ENCODE measurements around the gene SLC25A18. TPM values are rescaled to one million over a fixed set of nuclear protein-coding genes. Genes with fewer than 3 reads are reported as not detected.

The SLC25A18 gene
- total RNA-seq, 1 experiment from 2014 or later = 2.1 TPM

DNA sequence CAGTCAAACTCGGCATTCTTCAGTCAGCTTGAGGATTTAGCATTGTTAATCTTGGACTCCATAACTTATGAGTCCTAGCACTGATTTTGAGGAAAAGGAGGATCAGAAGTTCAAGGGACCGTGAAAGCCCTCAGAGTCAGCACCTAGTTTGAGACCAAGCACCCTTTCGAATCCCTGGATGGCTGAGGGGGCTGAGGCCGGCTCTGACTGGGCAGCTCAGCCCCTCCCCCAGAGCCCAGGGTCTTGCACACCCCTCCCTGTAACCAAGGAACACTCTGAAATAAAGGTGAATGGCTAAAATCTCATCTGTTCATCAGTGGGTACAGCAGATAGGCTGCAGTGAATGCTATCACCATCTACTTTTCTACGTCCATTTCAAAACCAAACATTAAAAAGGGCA is 27.3 kb downstream of the SLC25A18 start (continued):
- TF ChIP-seq CREM (CRISPR knock-in tag; IDR thresholded peaks at IDR 0.05) (no peak), TCF7 (CRISPR knock-in tag; IDR thresholded peaks at IDR 0.05; ENCODE audit: low read depth) (no peak), NFATC4 (CRISPR knock-in tag; IDR thresholded peaks at IDR 0.05) (no peak)

GRCh38 chr22:17592201-17592600 is 28.9 kb downstream of the SLC25A18 start:
- no peaks in the 10 kb centered on the region for H3K4me1 Mint-ChIP-seq
- H3K36me3 Mint-ChIP-seq = peaks cover 53% of the 10 kb centered on the region
- TF ChIP-seq ATF2 (CRISPR knock-in tag; IDR thresholded peaks at IDR 0.05; ENCODE audit: borderline replicate concordance, low read depth) (no peak), GABPB1 (CRISPR knock-in tag; IDR thresholded peaks at IDR 0.05) (no peak), PREB (CRISPR knock-in tag; IDR thresholded peaks at IDR 0.05; ENCODE audit: borderline replicate concordance) (no peak), SMAD4 (CRISPR knock-in tag; IDR thresholded peaks at IDR 0.05) (no peak), E2F1 (CRISPR knock-in tag; IDR thresholded peaks at IDR 0.05) (no peak), JAZF1 (CRISPR knock-in tag; IDR thresholded peaks at IDR 0.05) (no peak), ZNF317 (CRISPR knock-in tag; IDR thresholded peaks at IDR 0.05; ENCODE audit: borderline replicate concordance, low read depth) (no peak), AR (CRISPR knock-in tag; IDR thresholded peaks at IDR 0.05) (no peak), TCF7 (CRISPR knock-in tag; IDR thresholded peaks at IDR 0.05; ENCODE audit: low read depth) (no peak), GRHL2 (CRISPR knock-in tag; IDR thresholded peaks at IDR 0.05; ENCODE audit: insufficient replicate concordance, severe bottlenecking) (no peak), RORB (CRISPR knock-in tag; IDR thresholded peaks at IDR 0.05) (no peak), KAT7 (CRISPR knock-in tag; IDR thresholded peaks at IDR 0.05; ENCODE audit: borderline replicate concordance) (no peak), FOXK1 (CRISPR knock-in tag; IDR thresholded peaks at IDR 0.05) (no peak), FOXP1 (CRISPR knock-in tag; IDR thresholded peaks at IDR 0.05; ENCODE audit: borderline replicate concordance) (no peak), ESRRA (CRISPR knock-in tag; IDR thresholded peaks at IDR 0.05; ENCODE audit: borderline replicate concordance) (no peak)
- TF ChIP-seq, protein P1, sequence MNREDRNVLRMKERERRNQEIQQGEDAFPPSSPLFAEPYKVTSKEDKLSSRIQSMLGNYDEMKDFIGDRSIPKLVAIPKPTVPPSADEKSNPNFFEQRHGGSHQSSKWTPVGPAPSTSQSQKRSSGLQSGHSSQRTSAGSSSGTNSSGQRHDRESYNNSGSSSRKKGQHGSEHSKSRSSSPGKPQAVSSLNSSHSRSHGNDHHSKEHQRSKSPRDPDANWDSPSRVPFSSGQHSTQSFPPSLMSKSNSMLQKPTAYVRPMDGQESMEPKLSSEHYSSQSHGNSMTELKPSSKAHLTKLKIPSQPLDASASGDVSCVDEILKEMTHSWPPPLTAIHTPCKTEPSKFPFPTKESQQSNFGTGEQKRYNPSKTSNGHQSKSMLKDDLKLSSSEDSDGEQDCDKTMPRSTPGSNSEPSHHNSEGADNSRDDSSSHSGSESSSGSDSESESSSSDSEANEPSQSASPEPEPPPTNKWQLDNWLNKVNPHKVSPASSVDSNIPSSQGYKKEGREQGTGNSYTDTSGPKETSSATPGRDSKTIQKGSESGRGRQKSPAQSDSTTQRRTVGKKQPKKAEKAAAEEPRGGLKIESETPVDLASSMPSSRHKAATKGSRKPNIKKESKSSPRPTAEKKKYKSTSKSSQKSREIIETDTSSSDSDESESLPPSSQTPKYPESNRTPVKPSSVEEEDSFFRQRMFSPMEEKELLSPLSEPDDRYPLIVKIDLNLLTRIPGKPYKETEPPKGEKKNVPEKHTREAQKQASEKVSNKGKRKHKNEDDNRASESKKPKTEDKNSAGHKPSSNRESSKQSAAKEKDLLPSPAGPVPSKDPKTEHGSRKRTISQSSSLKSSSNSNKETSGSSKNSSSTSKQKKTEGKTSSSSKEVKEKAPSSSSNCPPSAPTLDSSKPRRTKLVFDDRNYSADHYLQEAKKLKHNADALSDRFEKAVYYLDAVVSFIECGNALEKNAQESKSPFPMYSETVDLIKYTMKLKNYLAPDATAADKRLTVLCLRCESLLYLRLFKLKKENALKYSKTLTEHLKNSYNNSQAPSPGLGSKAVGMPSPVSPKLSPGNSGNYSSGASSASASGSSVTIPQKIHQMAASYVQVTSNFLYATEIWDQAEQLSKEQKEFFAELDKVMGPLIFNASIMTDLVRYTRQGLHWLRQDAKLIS (CRISPR knock-in tag; IDR thresholded peaks at IDR 0.05; ENCODE audit: borderline replicate concordance) = no peak
- TF ChIP-seq, protein P2, sequence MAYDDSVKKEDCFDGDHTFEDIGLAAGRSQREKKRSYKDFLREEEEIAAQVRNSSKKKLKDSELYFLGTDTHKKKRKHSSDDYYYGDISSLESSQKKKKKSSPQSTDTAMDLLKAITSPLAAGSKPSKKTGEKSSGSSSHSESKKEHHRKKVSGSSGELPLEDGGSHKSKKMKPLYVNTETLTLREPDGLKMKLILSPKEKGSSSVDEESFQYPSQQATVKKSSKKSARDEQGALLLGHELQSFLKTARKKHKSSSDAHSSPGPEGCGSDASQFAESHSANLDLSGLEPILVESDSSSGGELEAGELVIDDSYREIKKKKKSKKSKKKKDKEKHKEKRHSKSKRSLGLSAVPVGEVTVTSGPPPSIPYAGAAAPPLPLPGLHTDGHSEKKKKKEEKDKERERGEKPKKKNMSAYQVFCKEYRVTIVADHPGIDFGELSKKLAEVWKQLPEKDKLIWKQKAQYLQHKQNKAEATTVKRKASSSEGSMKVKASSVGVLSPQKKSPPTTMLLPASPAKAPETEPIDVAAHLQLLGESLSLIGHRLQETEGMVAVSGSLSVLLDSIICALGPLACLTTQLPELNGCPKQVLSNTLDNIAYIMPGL (CRISPR knock-in tag; IDR thresholded peaks at IDR 0.05) = no peak
- TF ChIP-seq, protein P3, sequence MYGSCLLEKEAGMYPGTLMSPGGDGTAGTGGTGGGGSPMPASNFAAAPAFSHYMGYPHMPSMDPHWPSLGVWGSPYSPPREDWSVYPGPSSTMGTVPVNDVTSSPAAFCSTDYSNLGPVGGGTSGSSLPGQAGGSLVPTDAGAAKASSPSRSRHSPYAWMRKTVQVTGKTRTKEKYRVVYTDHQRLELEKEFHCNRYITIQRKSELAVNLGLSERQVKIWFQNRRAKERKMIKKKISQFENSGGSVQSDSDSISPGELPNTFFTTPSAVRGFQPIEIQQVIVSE (CRISPR knock-in tag; IDR thresholded peaks at IDR 0.05; ENCODE audit: borderline replicate concordance) = no peak
- TF ChIP-seq, protein P4, sequence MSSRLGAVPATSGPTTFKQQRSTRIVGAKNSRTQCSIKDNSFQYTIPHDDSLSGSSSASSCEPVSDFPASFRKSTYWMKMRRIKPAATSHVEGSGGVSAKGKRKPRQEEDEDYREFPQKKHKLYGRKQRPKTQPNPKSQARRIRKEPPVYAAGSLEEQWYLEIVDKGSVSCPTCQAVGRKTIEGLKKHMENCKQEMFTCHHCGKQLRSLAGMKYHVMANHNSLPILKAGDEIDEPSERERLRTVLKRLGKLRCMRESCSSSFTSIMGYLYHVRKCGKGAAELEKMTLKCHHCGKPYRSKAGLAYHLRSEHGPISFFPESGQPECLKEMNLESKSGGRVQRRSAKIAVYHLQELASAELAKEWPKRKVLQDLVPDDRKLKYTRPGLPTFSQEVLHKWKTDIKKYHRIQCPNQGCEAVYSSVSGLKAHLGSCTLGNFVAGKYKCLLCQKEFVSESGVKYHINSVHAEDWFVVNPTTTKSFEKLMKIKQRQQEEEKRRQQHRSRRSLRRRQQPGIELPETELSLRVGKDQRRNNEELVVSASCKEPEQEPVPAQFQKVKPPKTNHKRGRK (CRISPR knock-in tag; IDR thresholded peaks at IDR 0.05; ENCODE audit: borderline replicate concordance) = no peak

More at GRCh38 chr22:17592201-17592600, 28.9 kb downstream of the SLC25A18 start:
- ChIA-PET POLR2A (no interaction called here), CTCF (interaction anchor here (0.7 kb wide), 1 partner anchor 517 kb away, joined by 3 read pairs; no protein-coding TSS in a partner anchor)
- ATAC-seq (no peak), DNase-seq (ENCODE audit: low spot score) (no peak)
- Mint-ChIP-seq H3K9me3 (no peaks in the 10 kb centered on the region), H3K4me3 (no peak overlapping the region), H3K27ac (no peak overlapping the region), H3K27me3 (ENCODE audit: low read depth) (no peaks in the 10 kb centered on the region)
